NCI-H526 treated with DMSO at 0.1 percent for 48 hours (cell line): Measurements from ENCODE around the gene GNB4.

ENCODE experiments used
- DNase-seq: peaks from one replicate; lab custom pipeline; 2025; lab: John Stamatoyannopoulos, UW

Gene GNB4

GRCh38 chr3:179451265-179452175, at the start of gene GNB4:
Gene GNB4, minus strand, starts transcription at chr3:179451470. Its CDS starts 25,270 bp downstream, at chr3:179426200.
- DNase-seq: peak; percentile 72

GRCh38 chr3:179495483-179495882, 44.2 kb upstream of the GNB4 start:
- no peak for DNase-seq

GRCh38 chr3:179493260-179493659, 42.0 kb upstream of the GNB4 start:
- DNase-seq: no peak

GRCh38 chr3:179488213-179488612, 36.9 kb upstream of the GNB4 start:
- DNase-seq: no peak

- no peak for DNase-seq
Measured at GRCh38 chr3:179486806-179487205, 35.5 kb upstream of the GNB4 start.

GRCh38 chr3:179482857-179483256, 31.6 kb upstream of the GNB4 start:
- DNase-seq: no peak

- DNase-seq: no peak
Measured at GRCh38 chr3:179476215-179476614, 24.9 kb upstream of the GNB4 start.

- no peak for DNase-seq
Measured at GRCh38 chr3:179474480-179474879, 23.2 kb upstream of the GNB4 start.

GRCh38 chr3:179473565-179473964, 22.3 kb upstream of the GNB4 start:
- DNase-seq: no peak

GRCh38 chr3:179464323-179465092, 13.2 kb upstream of the GNB4 start:
- DNase-seq: no peak

GRCh38 chr3:179463319-179463718, 12.0 kb upstream of the GNB4 start:
- DNase-seq: no peak

- no peak for DNase-seq
Measured at GRCh38 chr3:179460260-179460659, 9.0 kb upstream of the GNB4 start.

- no peak for DNase-seq
Measured at GRCh38 chr3:179455954-179456353, 4.7 kb upstream of the GNB4 start.

GRCh38 chr3:179454887-179455286, 3.6 kb upstream of the GNB4 start:
- DNase-seq: no peak

- no peak for DNase-seq
Measured at GRCh38 chr3:179453967-179454366, 2.7 kb upstream of the GNB4 start.

GRCh38 chr3:179452872-179453271, 1.6 kb upstream of the GNB4 start:
- DNase-seq: no peak

GRCh38 chr3:179452176-179452564, 900 bp upstream of the GNB4 start:
- DNase-seq: no peak

GRCh38 chr3:179450901-179451264, 387 bp downstream of the GNB4 start:
- DNase-seq: no peak

GRCh38 chr3:179450261-179450701, 989 bp downstream of the GNB4 start:
- no peak for DNase-seq

- no peak for DNase-seq
Measured at GRCh38 chr3:179449636-179450035, 1.6 kb downstream of the GNB4 start.

GRCh38 chr3:179447251-179447650, 4.0 kb downstream of the GNB4 start:
- no peak for DNase-seq

GRCh38 chr3:179446501-179446900, 4.8 kb downstream of the GNB4 start:
- DNase-seq: no peak

- DNase-seq: no peak
Measured at GRCh38 chr3:179438841-179439240, 12.4 kb downstream of the GNB4 start.
